ENCODE measurements around the gene COL2A1. TPM values are rescaled to one million over a fixed set of nuclear protein-coding genes. Genes with fewer than 3 reads are reported as not detected.

COL2A1 gene
- total RNA-seq, 1 experiment from 2014 or later = 1.4 TPM

- no peaks in the 10 kb centered on the region for H3K4me1 ChIP-seq (ENCODE audit: control insufficient read depth, insufficient read depth, low read length)
- POLR2A ChIA-PET = interaction anchor here (0.6 kb wide), 1 partner anchor 23 kb away, joined by 3 read pairs; no protein-coding TSS in a partner anchor
- in situ Hi-C loops (cut with HindIII; ENCODE audit: low pct_unique_long_range_greater_than_20kb, low sequenced_read_pairs) (no loop called here), intact Hi-C loops (cut with micrococcal nuclease; ENCODE audit: unreplicated experiment) (no loop called here)
- H3K4me3 ChIP-seq (ENCODE audit: low read depth in 2 of 2, low read length in 2 of 2) = no peak overlapping the region
- H3K9me3 ChIP-seq (ENCODE audit: control insufficient read depth, insufficient read depth, low read depth, low read length) = no peaks in the 10 kb centered on the region
- no TSS peak for BruUV-seq (replicated peaks)
- TF ChIP-seq, protein P1, sequence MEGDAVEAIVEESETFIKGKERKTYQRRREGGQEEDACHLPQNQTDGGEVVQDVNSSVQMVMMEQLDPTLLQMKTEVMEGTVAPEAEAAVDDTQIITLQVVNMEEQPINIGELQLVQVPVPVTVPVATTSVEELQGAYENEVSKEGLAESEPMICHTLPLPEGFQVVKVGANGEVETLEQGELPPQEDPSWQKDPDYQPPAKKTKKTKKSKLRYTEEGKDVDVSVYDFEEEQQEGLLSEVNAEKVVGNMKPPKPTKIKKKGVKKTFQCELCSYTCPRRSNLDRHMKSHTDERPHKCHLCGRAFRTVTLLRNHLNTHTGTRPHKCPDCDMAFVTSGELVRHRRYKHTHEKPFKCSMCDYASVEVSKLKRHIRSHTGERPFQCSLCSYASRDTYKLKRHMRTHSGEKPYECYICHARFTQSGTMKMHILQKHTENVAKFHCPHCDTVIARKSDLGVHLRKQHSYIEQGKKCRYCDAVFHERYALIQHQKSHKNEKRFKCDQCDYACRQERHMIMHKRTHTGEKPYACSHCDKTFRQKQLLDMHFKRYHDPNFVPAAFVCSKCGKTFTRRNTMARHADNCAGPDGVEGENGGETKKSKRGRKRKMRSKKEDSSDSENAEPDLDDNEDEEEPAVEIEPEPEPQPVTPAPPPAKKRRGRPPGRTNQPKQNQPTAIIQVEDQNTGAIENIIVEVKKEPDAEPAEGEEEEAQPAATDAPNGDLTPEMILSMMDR (IDR thresholded peaks at IDR 0.05) = no peak
- TF ChIP-seq REST (IDR thresholded peaks at IDR 0.05; ENCODE audit: insufficient read depth in 1 of 2, low read depth in 2 of 2, low read length in 1 of 2) (no peak), POLR2AphosphoS5 (IDR thresholded peaks at IDR 0.05; ENCODE audit: low read depth, low read length) (no peak), SIN3A (IDR thresholded peaks at IDR 0.05; ENCODE audit: borderline replicate concordance, insufficient read depth, low read depth, low read length) (no peak), TCF7L2 (IDR thresholded peaks at IDR 0.05; ENCODE audit: low read depth, low read length) (no peak)
- CTCF ChIA-PET = no interaction called here
- DNase-seq (ENCODE audit: low read depth, low spot score) (no peak), ATAC-seq (no peak)
- no peaks in the 10 kb centered on the region for H3K36me3 ChIP-seq (ENCODE audit: control insufficient read depth, insufficient read depth, low read length)
- peaks cover 3% of the 10 kb centered on the region; the same call in 1 of the 2 replicates for H3K27me3 ChIP-seq (ENCODE audit: control insufficient read depth, insufficient read depth, low read length)
- H3K27ac ChIP-seq (ENCODE audit: low read length) = no peak overlapping the region
Measured at GRCh38 chr12:47938093-47938492, 66.2 kb downstream of the COL2A1 start.

GRCh38 chr12:47935184-47935583 is 69.1 kb downstream of the COL2A1 start:
- DNase-seq (ENCODE audit: low read depth, low spot score) (no peak), ATAC-seq (no peak)
- CTCF ChIA-PET = interaction anchor here (1.2 kb wide), 1 partner anchor 14 kb away, joined by 6 read pairs; no protein-coding TSS in a partner anchor
- intact Hi-C loops (cut with micrococcal nuclease; ENCODE audit: unreplicated experiment) (no loop called here), in situ Hi-C loops (cut with HindIII; ENCODE audit: low pct_unique_long_range_greater_than_20kb, low sequenced_read_pairs) (no loop called here)
- TF ChIP-seq REST (IDR thresholded peaks at IDR 0.05; ENCODE audit: insufficient read depth in 1 of 2, low read depth in 2 of 2, low read length in 1 of 2) = no peak
- TF ChIP-seq POLR2AphosphoS5 (IDR thresholded peaks at IDR 0.05; ENCODE audit: low read depth, low read length) = no peak
- TF ChIP-seq, protein P1 (IDR thresholded peaks at IDR 0.05) = no peak
- TF ChIP-seq SIN3A (IDR thresholded peaks at IDR 0.05; ENCODE audit: borderline replicate concordance, insufficient read depth, low read depth, low read length) = no peak
- no peak for TF ChIP-seq TCF7L2 (IDR thresholded peaks at IDR 0.05; ENCODE audit: low read depth, low read length)
- no peaks in the 10 kb centered on the region for H3K4me1 ChIP-seq (ENCODE audit: control insufficient read depth, insufficient read depth, low read length)
- no peaks in the 10 kb centered on the region for H3K36me3 ChIP-seq (ENCODE audit: control insufficient read depth, insufficient read depth, low read length)
- BruUV-seq (replicated peaks) = no TSS peak
- POLR2A ChIA-PET = no interaction called here
- peaks cover 10% of the 10 kb centered on the region for H3K27me3 ChIP-seq (ENCODE audit: control insufficient read depth, insufficient read depth, low read length)
- no peak overlapping the region for H3K4me3 ChIP-seq (ENCODE audit: low read depth in 2 of 2, low read length in 2 of 2)
- no peak overlapping the region for H3K27ac ChIP-seq (ENCODE audit: low read length)
- H3K9me3 ChIP-seq (ENCODE audit: control insufficient read depth, insufficient read depth, low read depth, low read length) = no peaks in the 10 kb centered on the region
